Peyer's patch (tissue), 4 donors: ENCODE measurements around the gene AFDN.

Source experiments
- POLR2A ChIP-seq, 2 donors: fragments of 450-650 bp; IDR thresholded peaks; one replicate each; pipeline ENCODE4 v1.5.1; 2017; ENCODE audit warnings: antibody characterized with exemption in 2 of 2, mild to moderate bottlenecking in 2 of 2, moderate library complexity in 2 of 2
- TF ChIP-seq, protein P1 (sequence below), 6 experiments: fragments of 450-650 bp in 4 of 6; fragments of 200-600 bp in 2 of 6; sonication (generic) in 1 of 6; IDR thresholded peaks; one replicate each; pipeline ENCODE4 v1.5.1; 2017 to 2019; ENCODE audit warnings: antibody characterized with exemption in 6 of 6, mild to moderate bottlenecking in 3 of 6, moderate library complexity in 1 of 6

DNA sequence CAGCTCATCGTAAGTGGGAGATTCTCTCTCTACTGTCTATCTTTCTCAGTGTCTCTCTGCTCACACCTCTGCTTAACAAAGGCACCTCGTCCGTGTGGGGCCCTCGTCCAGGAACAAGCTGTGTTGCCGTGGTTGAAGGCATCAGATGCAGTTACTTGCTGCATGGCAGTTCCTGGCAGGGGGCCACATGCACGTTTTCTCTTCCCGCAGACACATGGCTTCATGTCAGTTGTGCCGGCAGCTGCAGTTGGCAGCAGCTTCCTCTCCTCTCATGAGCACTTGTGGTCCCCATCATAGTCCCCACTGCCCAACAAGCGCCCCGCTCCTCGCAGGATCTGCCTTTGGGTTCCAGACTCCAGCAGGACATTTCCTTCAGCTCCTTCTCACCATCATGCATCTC, 7.1 kb upstream of the AFDN start:
- TF ChIP-seq POLR2A (IDR thresholded peaks at IDR 0.05), result no peak
- TF ChIP-seq, protein P1, sequence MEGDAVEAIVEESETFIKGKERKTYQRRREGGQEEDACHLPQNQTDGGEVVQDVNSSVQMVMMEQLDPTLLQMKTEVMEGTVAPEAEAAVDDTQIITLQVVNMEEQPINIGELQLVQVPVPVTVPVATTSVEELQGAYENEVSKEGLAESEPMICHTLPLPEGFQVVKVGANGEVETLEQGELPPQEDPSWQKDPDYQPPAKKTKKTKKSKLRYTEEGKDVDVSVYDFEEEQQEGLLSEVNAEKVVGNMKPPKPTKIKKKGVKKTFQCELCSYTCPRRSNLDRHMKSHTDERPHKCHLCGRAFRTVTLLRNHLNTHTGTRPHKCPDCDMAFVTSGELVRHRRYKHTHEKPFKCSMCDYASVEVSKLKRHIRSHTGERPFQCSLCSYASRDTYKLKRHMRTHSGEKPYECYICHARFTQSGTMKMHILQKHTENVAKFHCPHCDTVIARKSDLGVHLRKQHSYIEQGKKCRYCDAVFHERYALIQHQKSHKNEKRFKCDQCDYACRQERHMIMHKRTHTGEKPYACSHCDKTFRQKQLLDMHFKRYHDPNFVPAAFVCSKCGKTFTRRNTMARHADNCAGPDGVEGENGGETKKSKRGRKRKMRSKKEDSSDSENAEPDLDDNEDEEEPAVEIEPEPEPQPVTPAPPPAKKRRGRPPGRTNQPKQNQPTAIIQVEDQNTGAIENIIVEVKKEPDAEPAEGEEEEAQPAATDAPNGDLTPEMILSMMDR (IDR thresholded peaks at IDR 0.05), result no peak
